Omental fat pad (tissue), 4 donors: ENCODE results near the gene NHLRC1. TPM values are rescaled to one million over a fixed set of nuclear protein-coding genes. Genes with fewer than 3 reads are reported as not detected.

Experiments
- ATAC-seq: fragments of 150-250 bp; one replicate; pipeline ENCODE4 v1.9.1; 2016; ENCODE audit warnings: mild to moderate bottlenecking, moderate library complexity; ENCODE audit not compliant: low FRiP score
- DNase-seq: peaks from one replicate; pipeline ENCODE4 v3.0.0-alpha.2; 2019; ENCODE audit warnings: low spot score
- total RNA-seq, 4 donors: library from RNA; depleted of rRNA; stranded (reverse); fragments of >200 nt; gene quantifications; one replicate each; pipeline ENCODE4 v1.1.0, GENCODE V29; 2016
- TF ChIP-seq, protein P1 (sequence below), 3 donors: fragments of 450-650 bp; IDR thresholded peaks; one replicate each; pipeline ENCODE4 v1.5.1; 2016 to 2017; ENCODE audit warnings: antibody characterized with exemption in 3 of 3, mild to moderate bottlenecking in 3 of 3, moderate library complexity in 2 of 3

Gene NHLRC1
- total RNA-seq, 4 donors from 2014 or later: 0.74 to 3.1 (median 1.4) TPM

DNA sequence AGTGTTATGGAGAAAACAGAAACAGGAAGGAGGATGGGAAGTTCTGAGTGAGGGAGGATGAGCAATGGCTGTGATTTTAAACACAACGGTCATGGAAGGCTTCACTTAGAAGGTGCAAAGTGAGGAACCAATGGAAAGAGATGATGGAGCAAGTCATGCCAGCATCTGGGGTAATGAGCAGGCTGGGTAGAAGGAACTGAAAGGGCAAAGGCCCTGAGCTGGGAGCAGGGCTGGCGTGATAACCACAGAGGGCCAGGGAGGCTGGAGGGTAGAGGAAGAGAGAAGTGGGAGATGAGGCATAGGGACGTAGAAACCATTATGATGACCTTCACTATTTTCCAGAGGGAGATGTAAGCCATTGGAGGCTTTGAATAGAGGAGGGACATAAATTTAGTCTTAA is 43.6 kb downstream of the NHLRC1 start:
- DNase-seq: no peak
- TF ChIP-seq, protein P1, sequence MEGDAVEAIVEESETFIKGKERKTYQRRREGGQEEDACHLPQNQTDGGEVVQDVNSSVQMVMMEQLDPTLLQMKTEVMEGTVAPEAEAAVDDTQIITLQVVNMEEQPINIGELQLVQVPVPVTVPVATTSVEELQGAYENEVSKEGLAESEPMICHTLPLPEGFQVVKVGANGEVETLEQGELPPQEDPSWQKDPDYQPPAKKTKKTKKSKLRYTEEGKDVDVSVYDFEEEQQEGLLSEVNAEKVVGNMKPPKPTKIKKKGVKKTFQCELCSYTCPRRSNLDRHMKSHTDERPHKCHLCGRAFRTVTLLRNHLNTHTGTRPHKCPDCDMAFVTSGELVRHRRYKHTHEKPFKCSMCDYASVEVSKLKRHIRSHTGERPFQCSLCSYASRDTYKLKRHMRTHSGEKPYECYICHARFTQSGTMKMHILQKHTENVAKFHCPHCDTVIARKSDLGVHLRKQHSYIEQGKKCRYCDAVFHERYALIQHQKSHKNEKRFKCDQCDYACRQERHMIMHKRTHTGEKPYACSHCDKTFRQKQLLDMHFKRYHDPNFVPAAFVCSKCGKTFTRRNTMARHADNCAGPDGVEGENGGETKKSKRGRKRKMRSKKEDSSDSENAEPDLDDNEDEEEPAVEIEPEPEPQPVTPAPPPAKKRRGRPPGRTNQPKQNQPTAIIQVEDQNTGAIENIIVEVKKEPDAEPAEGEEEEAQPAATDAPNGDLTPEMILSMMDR (IDR thresholded peaks at IDR 0.05): no peak
- ATAC-seq: no peak

DNA sequence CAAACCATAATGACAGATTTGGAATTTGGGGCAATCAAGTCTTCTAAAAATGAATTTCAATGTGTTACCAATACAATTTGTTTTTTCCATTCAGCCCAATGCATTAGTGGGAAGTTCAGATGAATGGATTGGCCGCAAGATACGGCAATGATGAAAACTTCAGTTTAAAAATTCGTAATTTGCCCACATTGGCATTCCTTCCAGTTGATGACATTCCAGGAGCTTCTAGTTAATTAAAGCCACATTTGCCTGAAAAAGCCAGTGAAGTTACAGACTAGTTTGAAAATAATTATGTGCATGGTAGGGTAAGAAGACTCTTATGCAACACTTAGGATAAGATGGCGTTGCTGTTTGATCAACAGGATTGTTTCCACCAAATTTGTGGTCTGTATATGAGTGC is 46.2 kb downstream of the NHLRC1 start:
- ATAC-seq: no peak
- TF ChIP-seq, protein P1 (IDR thresholded peaks at IDR 0.05): no peak
- no peak for DNase-seq

DNA sequence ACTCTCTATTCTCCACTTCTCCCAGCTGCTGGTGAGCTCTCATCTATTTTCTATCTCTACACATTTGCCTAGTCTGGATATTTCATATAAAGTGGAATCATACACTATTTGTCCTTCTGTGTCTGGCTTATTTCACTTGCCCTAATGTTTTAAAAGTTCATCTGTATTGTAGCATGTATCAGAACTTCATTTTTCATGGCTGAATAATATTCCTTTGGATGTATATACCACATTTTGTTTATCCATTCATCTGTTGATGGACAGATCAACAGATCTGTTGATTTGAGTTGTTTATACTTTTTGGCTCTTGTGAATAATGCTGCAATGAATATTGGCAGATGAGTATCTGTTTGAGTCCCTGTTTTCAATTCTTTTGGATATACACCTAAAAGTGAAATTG is 49.6 kb downstream of the NHLRC1 start:
- no peak for DNase-seq
- TF ChIP-seq, protein P1 (IDR thresholded peaks at IDR 0.05): no peak
- ATAC-seq: no peak

DNA sequence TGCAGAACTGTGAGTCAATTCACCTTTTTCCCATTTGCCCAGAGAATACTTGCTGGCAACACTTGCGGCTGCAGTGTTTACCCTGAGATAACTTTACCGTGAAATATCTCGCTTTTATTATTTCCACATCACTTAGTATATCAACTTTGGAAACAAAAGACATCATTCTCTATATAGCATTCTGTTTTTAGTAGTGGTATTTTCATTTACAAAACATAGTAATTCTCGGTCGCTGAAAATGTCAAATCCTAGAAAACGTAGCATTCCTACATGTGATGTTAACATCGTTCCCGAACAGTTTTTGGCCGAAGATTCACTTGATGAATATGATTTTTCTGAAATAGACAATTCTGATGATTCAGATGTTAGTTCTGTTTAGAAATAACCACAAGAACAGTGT is 52.0 kb downstream of the NHLRC1 start:
- no peak for ATAC-seq
- no peak for DNase-seq
- TF ChIP-seq, protein P1 (IDR thresholded peaks at IDR 0.05): no peak

Other genes with a start within 250 kb of the NHLRC1 start
- 10 to 100 TPM; 38.6 to 64.3 (median 43.9) TPM for gene KIF13A, start 135.0 kb downstream of the NHLRC1 start, total RNA-seq
- gene TPMT, start 32.4 kb upstream of the NHLRC1 start, total RNA-seq: 1 to 10 TPM; 4.5 to 7.2 (median 6.8) TPM
- gene KDM1B, start 32.7 kb upstream of the NHLRC1 start, total RNA-seq: 10 to 100 TPM; 12.1 to 15.8 (median 12.7) TPM
- gene DEK, start 141.9 kb upstream of the NHLRC1 start, total RNA-seq: 100 to 1,000 TPM in 2 of 4 donors, 10 to 100 TPM in 2; 68.1 to 106 (median 91.6) TPM